ENCODE measurements around the gene SPI1. TPM values are rescaled to one million over a fixed set of nuclear protein-coding genes. Genes with fewer than 3 reads are reported as not detected.

SPI1 gene
- total and polyA plus RNA-seq, 7 donors: 1.6 to 8.3 (median 3.6) TPM

DNA sequence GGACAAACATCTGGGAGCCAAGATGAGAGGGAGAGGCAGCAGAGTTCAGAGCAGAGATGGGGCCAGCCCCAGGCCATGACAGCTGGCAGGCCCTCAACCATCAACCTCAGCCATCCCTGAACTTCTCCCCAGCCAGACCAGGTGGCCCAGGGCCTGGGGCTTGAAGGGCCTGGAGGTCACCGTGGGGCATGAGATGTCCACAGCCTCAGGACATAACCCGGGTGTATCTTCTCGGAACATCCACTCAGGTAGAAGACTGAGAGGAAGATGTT is 17.6 kb upstream of the SPI1 start:
- intact Hi-C loops (cut with DNase I): no loop called here
- ATAC-seq: no peak
- TF ChIP-seq, protein P1, sequence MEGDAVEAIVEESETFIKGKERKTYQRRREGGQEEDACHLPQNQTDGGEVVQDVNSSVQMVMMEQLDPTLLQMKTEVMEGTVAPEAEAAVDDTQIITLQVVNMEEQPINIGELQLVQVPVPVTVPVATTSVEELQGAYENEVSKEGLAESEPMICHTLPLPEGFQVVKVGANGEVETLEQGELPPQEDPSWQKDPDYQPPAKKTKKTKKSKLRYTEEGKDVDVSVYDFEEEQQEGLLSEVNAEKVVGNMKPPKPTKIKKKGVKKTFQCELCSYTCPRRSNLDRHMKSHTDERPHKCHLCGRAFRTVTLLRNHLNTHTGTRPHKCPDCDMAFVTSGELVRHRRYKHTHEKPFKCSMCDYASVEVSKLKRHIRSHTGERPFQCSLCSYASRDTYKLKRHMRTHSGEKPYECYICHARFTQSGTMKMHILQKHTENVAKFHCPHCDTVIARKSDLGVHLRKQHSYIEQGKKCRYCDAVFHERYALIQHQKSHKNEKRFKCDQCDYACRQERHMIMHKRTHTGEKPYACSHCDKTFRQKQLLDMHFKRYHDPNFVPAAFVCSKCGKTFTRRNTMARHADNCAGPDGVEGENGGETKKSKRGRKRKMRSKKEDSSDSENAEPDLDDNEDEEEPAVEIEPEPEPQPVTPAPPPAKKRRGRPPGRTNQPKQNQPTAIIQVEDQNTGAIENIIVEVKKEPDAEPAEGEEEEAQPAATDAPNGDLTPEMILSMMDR (IDR thresholded peaks at IDR 0.05): no peak
- WGBS, 3 donors: 90 to 100% (median 94%) methylated on average over 3 of the region's 3 CpGs
- H3K36me3 ChIP-seq (ENCODE audit: insufficient read depth in 1 of 2, low read depth in 1 of 2): no peaks in the 10 kb centered on the region
- H3K27me3 ChIP-seq (ENCODE audit: insufficient read depth in 3 of 3, low read length in 2 of 3): no peaks in the 10 kb centered on the region
- DNase-seq: no peak
- H3K9me3 ChIP-seq: no peaks in the 10 kb centered on the region
- H3K27ac ChIP-seq: no peak overlapping the region
- H3K4me3 ChIP-seq: no peak overlapping the region
- peaks cover 16% of the 10 kb centered on the region for H3K4me1 ChIP-seq

DNA sequence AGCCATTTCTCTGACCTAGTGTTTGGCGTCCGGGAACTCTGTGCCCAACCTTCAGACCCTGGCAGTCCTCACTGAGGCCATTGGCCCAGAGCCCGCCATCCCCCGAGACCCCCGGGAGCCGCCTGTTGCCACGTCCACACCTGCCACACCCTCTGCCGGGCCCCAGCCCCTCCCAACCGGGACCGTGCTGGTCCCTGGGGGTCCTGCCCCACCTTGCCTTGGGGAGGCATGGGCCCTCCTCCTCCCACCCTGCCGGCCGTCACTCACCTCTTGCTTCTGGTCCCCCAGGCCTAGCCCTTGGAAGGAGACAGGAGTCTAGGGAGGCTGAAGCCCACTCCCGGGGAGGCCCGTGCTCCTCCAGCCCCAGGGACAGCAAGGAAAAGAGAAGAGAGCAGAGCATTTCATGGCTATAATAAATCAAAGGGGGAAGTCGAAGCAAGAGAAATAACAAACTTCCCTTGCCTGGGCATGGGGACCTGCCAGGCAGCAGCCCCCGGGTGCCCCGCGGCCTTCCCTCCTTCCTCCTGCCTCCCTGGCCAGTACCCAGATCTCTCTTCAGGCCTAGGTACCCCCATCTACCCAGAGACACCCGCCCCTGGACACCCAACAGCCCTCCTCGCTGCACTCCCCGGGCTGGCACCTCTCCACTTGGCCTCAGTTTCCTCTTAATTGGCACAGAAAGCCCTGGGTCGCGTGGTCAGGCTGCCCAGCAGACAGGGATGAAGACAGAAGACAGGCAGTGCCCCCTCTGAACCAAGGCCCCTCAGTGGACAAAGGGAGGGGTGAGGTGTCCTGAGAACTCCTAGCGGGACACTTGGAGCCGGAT is 17.1 kb upstream of the SPI1 start:
- Histone ChIP-seq H3K27me3 (ENCODE audit: insufficient read depth in 3 of 3, low read length in 2 of 3) (no peaks in the 10 kb centered on the region), H3K27ac (peak overlapping the region; percentile 77), H3K36me3 (ENCODE audit: insufficient read depth in 1 of 2, low read depth in 1 of 2) (no peaks in the 10 kb centered on the region), H3K4me3 (peak overlapping the region; percentile 18), H3K9me3 (no peaks in the 10 kb centered on the region), H3K4me1 (peaks cover 10% of the 10 kb centered on the region)
- WGBS, 3 donors: 81 to 85% (median 85%) methylated on average over 22 to 25 of the region's 25 CpGs
- no peak for ATAC-seq
- TF ChIP-seq, protein P1 (IDR thresholded peaks at IDR 0.05): no peak
- intact Hi-C loops (cut with DNase I): no loop called here
- DNase-seq: peak in 1 of 2 donors; percentile 56

DNA sequence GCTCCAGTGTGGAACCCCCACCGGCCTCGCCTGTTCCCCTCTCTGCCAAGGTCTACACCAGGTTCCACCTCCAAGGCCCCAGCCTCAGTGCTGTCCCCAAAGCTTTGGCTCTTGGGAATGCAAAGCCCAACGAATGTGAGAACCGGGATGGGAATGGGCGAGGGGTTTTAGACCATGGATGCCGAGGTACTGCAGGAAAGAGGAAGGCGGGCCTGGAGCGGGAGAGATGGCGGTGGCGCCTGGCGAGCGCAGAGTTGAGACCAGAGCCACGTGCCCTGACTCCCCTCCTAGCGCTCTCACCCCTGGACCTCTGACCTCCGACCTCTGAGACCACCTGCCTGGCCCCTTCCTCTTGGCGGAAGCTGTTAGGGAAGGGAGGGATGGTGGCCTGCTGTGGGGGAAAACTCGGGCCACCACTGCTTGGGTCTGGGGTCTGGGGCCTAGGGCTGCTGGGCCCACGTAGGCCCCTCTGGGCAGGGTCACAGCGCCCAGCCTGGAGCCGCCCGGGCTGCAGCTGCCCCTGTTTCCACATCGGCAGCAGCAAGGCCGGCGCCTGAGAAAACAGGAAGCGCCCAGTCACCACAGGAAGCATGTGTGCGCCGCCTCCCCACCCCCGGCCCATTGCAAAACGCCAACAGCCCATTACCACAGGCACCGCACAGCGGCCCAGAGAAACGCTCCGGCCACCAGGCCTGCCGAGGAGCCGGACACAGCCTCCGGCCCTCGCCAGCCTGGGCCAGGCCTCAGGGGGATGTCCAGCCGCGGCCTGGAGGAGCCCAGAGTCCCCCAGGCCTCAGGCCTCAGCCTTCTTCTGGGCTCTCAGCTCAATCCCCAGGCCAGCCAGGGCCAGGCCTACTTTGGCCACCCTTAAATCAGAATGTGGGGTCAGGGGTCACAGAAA is 16.2 kb upstream of the SPI1 start:
- peak in 3 of 4 donors; percentile 15 to 39 (median 19) for ATAC-seq
- TF ChIP-seq, protein P1 (IDR thresholded peaks at IDR 0.05): no peak
- DNase-seq: peak; percentile 53 to 77
- no peaks in the 10 kb centered on the region for H3K36me3 ChIP-seq (ENCODE audit: insufficient read depth in 1 of 2, low read depth in 1 of 2)
- peak overlapping the region; percentile 18 for H3K4me3 ChIP-seq
- 75 to 85% (median 79%) methylated on average over 38 to 39 of the region's 39 CpGs for WGBS, 3 donors
- H3K27me3 ChIP-seq (ENCODE audit: insufficient read depth in 3 of 3, low read length in 2 of 3): no peaks in the 10 kb centered on the region
- peak overlapping the region; percentile 77 for H3K27ac ChIP-seq
- peaks cover 10% of the 10 kb centered on the region for H3K4me1 ChIP-seq
- intact Hi-C loops (cut with DNase I): no loop called here
- no peaks in the 10 kb centered on the region for H3K9me3 ChIP-seq

DNA sequence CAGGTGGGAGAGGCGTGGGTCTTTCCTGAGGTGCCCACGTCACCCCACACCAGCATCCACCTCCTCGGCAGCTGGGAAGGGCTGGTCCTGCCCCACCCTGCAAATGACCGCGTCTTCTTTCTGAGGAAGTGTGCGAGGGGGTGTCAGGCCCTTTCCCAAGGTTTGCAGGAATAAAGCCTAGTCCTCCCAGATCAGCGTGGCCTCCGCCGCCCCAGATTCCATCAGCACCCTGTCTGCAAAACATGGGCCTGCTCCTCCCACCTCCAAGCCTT is 15.6 kb upstream of the SPI1 start:
- Histone ChIP-seq H3K4me3 (peak overlapping the region; percentile 30), H3K27ac (peak overlapping the region; percentile 77), H3K27me3 (ENCODE audit: insufficient read depth in 3 of 3, low read length in 2 of 3) (no peaks in the 10 kb centered on the region), H3K4me1 (peaks cover 10% of the 10 kb centered on the region), H3K36me3 (ENCODE audit: insufficient read depth in 1 of 2, low read depth in 1 of 2) (no peaks in the 10 kb centered on the region), H3K9me3 (no peaks in the 10 kb centered on the region)
- WGBS, 3 donors: 76 to 90% (median 83%) methylated on average over 9 of the region's 9 CpGs
- ATAC-seq: peak in 1 of 4 donors; percentile 19
- TF ChIP-seq, protein P1 (IDR thresholded peaks at IDR 0.05): no peak
- peak; percentile 32 to 57 for DNase-seq
- intact Hi-C loops (cut with DNase I): no loop called here
